NCI-H2227 treated with DMSO at 0.1 percent for 48 hours (cell line): ENCODE results near the gene SEMA4A.
A peak's percentile ranks its signal among the peaks of the same experiment; 100 is the strongest.
"Not testable (repeated sequence)": the region's sequence is repeated elsewhere in the genome, so short reads cannot be mapped to it uniquely, and the experiment has no call there.

Experiments used
- DNase-seq: peaks from one replicate; lab custom pipeline; 2025; lab: John Stamatoyannopoulos, UW

Gene SEMA4A

DNA sequence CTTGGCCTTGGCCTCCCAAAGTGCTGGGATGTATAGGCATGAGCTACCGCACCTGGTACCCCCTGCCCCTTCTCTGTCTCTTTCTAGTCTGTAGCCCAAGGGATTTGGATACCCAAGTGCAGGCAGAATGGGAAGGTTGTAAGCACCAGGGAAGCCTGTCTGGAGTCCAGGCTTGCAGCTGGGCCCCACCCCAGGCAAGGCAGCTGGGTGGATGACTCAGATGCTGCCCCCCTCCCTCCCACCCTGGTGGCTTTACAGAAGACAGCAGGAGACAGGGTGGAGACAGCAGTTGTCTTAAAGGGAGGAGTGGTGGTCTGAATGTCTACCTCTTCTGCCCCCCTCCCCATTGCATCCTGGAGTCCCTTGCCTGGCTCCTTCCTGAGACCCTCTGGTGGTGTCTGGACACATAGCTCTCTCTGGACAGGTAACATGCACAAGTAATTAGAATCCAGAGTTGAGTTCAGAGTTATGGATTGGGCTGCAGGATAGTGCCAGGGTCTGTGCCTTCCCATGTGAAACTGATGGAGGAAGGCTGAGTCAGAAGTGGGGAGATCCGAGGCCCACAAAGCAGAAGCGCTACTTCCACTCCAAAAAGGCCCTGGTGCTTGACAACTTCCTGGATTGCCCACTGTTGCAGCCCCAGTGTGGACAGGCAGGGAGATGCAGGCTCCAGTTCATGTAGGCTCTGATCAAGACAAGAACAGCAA is 33.7 kb upstream of the SEMA4A start:
- DNase-seq: no peak

DNA sequence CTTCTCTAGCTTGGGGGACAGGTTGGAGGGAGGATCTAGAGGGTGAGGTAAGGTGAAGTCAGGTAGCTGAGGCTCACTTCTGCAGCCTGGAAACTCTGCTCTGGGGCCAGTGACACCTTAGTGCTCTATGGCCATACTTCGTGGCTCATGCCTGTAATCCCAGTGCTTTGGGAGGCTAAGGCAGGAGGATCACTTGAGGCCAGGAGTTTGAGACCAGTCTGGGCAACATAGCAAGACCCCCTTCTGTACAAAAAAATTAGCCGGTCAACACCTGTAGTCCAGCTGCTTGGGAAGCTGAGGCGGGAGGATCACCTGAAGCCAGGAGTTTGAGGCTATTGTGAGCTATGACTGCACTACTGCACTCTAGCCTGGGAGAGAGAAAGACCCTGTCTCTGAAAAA is 33.1 kb upstream of the SEMA4A start:
- no peak for DNase-seq

DNA sequence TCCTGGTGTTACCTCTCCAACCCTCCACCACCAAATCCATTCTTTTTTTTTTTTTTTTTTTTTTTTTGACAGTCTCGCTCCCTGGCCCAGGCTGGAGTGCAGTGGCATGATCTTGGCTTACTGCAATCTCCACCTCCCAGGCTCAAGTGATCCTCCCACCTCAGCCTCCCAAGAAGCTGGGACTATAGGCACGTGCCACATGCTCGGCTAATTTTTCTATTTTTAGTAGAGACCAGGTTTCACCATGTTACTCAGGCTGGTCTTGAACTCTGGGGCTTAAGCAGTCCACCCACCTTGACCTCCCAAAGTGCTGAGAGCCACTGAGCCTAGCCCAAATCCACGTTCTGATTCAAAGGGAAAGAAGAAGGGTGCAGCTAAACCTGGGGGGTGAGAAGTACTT is 32.4 kb upstream of the SEMA4A start:
- DNase-seq: not testable (repeated sequence)

DNA sequence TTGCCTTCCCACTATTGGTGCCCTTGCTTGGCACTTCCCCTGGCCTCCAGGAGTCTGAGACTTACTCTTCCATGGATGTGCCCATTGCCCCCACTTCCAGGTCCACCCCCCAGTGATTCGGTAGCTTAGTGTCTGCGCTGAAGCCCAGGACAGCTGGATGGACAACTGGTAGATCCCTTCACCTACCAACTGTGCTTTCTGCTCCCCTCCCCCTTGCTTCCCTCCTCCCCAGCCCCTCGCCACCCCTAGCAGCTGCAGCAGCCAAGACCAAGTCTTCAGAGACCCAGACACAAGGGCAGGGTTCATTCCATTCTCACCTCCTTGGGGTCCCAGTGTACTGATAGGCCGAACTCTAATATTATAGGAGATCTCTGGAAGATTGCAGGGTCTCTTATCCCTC is 31.9 kb upstream of the SEMA4A start:
- no peak for DNase-seq

DNA sequence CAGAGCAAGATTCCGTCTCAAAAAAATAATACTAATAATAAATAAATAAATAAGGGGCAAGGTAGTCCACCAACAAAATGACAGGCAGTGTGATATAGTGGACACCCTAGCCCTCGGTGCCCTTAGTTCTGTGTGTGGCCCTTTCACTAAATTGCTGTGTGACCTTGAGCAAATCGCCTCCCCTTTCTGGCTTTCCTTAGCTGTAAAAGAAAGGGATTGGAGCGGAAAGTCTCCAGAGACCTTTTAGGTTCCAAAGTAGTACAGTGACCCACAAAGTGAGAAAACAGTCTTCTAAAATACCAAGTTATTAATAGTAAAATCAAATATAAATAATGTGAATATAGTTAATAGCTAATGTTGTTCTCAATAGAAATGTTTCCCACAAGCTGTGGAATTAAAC is 31.3 kb upstream of the SEMA4A start:
- DNase-seq: no peak

DNA sequence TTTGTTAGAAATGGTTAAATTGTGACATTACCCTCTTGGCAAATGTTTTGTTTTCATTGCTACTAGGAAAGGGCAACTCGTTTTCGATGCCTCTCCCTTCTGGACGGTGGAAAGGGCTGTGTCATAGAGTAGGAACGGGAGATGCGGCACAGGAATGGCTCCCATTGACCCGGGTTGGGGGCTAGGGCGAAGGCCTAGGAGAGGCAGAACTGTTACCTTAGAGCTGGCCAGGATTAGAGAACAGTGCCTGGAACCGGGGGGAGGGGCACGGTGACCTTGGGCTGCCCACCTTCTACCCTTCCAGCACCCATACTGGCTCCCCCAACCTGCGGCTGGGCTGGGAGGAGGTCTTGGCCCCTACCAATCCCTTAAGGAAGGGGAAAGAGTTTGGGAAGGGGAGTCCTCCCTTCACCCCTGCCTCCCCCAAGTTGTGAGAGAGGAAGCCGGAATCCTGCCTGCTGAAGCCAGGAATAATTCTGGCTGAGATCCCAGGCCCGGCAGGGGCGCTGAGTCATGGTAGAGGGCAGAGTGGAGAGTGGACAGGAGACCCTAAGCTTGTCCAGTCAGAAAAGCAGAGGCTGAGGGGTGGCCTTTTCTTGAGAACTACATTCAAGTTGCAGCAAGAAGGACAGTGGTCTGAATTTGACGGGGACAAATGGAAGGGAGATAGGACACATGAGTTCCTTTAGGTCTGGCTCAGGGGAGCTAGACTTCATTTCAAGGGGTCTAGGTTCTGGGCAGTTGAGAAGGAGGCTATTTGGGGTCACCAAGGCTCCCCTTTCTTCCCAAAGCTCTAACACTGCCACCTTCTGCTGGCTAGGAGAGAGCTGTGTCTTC is 30.6 kb upstream of the SEMA4A start:
- DNase-seq: no peak

DNA sequence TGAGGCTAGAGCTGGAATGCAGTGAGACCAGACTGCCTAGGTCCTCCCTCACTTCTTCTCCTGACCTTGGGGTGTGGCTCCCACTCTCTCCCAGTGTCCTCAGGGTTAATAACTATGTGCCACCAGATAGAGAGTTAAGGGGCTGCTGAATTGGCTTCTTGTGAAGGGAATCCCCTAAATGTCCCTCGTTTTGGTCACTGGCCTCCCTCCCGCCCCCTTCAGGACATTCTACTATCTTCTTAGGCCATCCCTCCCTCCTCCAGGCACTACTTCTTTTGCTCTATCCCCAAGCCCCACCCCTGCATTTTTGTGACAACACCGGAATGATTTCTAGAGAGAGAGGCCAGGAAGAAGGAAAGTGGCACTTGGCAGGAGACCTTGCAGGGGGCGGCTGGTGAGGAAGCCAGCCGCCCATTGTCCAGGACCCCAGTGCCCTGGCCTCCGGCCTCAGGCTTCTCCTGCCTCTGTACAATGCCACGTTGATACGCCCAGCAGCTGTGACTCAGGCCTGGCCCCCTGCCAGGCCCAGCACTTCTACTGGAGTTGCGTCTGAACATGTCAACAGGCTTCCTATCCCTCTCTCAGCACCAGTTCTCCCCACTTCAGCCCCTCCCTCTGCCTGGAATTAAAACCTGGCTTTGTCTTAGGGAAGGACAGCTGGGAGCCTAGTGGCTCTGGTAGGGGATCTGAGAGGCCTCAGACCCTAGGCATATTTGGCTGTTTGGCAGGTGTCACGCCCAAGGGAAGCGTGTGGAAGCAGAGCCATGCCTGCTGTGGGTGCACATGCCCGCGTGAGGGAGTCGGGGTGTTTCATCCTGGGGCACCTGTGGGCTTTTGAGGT is 29.8 kb upstream of the SEMA4A start:
- peak; percentile 65 for DNase-seq

DNA sequence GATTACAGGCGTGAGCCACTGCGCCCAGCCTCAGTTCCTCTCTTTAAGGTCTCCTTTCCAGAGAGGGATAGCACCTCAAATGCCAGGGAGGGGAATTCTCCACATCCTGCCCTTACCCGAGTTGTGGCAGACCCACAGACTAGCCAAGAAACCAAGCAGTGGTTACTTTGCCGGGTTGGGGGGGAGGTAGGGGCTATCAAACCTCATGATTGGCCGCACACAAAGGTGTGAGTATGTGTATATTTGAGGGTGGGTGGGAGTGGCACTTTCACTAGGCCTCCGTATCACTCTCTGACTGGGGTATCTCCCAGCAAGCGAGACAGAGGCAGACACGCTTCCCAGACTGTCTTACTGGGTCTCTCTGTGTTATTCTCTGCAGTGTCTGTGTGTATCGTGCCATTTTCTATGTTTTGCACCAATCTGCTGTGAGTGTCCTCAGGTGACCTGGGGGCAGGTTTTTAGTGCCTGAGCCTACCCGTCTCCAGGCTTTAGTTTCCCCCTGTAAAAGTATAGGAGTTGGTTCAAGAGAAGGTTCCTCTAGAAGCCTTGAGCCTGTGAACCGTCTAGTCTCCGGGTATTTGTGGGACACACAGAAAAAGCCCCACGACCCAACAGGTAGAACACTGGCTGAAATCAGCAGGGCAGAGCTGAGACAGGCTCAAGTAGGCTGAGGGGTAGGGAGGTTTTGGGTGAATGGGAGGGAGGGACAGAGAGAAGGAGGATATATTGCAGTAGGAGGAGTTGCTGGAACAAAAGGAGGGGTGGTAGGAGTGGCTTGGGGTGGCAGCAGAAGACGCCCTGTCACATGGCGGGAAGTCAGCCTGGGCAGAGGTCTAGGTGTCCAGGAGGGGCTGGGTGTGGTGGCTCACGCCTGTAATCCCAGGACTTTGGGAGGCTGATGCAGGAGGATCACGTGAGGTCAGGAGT is 28.6 kb upstream of the SEMA4A start:
- no peak for DNase-seq

DNA sequence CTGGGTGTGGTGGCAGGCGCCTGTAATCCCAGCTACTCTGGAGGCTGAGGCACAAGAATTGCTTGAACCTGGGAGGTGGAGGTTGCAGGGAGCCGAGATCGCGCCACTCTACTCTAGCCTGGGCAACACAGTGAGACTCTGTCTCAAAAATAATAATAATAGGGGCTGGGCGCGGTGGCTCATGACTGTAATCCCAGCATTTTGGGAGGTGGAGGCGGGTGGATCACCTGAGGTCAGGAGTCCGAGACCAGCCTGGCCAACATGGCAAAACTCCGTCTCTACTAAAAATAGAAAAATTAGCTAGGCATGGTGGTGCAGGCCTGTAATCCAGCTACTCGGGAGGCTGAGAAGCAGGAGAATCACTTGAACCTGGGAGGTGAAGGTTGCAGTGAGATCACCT is 27.8 kb upstream of the SEMA4A start:
- DNase-seq: not testable (repeated sequence)

DNA sequence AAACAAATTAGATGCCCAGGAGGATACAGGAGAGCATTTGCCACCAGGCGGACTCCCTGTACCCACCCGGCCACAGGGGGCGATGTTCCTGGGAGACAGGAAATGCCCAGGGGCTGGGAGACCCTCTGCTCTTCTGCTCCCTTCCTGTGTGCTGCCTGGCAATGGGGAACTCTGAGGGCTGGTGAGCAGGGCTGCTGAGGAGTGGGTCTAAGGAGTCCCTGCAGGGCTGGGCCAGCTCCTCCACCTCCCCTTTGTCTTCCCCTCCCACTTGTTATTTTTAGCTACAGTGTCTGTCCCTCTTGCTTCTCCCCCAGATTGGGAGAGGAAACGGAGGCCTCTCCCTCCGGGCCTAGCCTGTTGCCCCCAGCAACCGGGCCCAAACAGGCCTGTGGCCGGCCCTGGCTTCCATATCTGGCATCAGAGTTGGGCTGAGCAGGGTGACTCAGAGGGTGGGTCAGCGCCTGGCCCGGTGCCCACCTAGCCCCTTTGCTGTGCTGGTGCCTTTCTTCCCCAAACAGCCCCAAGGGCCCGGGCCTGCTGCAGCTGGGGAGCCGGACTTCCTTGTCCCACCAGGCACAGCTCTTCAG is 27.2 kb upstream of the SEMA4A start:
- peak; percentile 59 for DNase-seq

DNA sequence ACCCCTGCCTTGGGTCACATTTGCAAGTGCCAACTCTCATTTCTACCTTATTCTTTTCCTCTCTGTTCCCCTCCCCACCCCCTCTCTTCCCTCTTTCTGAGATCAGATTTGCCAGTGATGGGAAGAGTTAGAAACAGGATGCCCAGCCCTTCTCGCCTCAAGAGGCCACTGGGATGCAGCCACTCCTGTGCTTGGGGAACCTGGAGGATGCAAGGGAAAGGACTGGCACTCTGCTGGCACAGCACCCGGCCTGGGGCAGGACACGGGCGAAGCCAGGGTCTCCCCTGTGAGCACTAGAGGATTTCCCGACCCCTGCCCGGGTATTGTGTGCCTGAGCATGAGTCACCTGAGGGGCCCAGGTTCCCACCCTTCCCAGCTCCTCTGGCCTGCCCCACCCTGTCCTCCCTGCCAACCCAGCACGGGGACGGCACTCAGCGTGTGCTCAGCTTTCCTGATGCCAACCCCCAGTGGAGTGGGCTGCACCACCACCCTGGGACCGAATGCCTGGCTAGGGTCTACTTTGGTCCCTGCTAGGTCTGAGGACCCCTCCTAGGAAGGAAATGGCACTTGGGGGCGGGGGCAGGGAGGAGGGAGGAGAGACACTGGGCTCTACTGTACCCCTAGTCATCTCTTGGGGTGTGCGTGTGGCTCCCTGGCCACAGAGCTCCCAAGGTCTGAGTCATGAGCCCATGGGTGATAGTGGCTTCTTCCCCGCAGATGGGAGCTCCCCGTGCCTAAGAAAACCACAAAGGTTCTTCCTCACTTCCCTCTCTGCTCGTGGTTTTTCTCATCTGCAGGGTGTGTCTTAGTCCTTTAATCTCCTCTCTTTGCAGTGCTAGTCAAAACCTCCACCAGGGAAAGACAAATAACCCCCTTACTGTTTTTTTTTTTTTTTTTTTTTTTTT is 26.5 kb upstream of the SEMA4A start:
- DNase-seq: no peak

DNA sequence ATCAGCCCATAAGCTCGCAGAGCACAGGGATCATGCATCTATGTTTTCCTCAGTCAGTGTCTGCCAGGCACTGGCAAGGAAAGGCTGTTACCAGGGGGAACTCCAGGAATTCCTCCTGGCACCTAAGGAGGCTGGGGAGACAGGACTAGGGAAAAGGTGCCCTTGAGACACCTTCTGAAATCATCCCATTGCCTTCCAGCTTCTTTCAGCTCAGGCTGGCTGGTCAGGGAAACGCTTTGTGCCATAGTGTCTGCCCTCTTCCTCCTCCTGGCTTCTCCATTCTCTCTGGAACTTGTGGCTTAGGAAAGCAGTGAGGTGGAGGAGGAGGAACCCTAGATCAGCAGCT is 25.1 kb upstream of the SEMA4A start:
- no peak for DNase-seq

DNA sequence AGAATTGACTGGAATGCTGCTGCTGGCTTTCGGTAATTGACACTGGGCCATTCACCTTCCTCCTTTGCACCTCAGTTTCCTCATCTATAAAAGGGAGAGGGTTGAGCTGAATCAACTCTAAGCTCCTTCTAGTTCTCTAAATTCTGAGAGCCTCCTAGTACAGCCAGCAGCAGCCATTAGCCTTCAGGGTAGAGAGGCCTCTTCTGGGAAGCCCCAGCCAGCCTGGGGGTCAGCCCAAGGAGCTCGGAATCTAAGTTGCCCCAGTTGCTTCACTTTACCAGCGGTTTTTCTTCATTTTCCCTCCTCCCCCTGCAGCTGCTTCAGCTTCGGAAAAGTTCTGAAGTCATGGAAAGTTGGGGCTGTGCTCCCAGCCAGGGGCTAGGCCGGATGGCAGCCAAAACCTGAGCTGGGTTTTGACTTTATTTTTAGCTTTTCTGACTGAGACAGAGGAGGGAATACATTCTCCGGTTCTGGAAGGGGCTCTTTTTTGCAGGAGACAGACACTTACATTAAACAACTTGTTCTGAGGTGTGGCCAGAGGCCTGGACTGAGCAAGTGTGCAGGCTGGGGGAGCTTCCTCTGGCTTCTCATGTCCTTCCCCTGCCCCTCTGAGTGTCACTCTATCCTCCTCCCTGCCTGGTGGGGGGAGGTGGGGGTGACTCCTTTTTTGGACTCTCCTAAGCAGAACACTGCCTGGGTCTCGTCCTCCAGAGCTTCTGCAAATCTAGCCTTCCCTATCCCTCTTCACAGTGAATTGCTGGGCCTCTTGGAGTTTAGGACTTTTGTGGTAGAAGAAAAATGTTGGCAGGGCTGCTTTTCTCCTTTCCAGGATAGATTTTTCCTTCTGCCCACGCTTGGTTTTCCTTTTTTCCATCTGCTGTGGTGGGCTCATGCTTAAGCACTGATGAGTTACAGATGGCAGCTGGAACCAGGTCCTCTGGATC is 24.5 kb upstream of the SEMA4A start:
- DNase-seq: no peak

DNA sequence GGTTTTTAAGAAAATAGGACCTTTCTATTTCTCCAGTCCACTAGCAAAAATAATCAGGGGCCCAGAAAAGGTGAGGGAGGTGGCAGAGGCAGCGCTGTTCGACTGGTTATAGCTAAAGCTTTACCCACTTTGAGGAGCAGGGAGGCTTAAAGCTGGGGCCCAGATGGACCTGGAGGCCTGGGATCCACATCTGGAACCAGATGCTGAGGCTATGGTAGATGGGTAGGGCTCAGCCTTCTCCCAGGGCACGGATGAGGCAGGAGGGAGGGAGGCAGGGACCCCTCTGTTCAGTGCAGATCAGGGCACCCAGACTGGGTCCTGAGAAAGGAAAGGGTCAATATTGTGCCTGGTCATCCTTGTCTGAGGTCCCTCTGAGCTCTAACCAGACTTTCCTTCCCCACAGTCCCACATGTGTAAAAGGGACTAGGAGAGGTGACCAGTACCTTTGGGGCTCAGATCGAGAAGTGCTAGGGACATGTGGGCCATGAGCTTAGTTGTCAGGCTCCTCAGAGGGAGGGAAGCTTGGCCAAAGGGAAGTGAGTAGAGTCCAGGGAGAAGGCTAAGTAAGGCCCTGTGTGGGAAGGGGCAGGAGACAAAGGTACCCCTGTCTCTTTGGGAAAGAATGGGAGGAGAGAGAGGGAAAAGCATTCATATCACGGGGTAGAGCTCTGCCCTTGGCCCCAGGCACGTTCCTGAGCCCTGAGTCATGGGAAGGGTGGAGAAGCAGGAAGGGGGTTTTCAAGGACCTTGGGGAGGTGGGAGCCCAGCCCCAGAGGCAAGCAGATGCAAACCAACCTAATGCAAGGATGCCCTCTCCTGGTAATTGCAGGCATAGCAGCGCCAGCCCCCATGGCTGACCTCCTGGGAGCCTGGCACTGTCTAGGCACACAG is 23.5 kb upstream of the SEMA4A start:
- peak; percentile 23 for DNase-seq

DNA sequence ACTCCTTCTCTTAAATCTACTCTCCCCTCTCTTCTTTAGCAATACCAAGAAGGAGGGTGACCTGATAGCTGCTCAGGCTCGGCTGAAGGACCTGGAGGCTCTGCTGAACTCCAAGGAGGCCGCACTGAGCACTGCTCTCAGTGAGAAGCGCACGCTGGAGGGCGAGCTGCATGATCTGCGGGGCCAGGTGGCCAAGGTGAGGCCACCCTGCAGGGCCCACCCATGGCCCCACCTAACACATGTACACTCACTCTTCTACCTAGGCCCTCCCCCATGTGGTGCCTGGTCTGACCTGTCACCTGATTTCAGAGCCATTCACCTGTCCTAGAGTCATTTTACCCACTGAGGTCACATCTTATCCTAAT is 22.8 kb upstream of the SEMA4A start:
- DNase-seq: no peak

DNA sequence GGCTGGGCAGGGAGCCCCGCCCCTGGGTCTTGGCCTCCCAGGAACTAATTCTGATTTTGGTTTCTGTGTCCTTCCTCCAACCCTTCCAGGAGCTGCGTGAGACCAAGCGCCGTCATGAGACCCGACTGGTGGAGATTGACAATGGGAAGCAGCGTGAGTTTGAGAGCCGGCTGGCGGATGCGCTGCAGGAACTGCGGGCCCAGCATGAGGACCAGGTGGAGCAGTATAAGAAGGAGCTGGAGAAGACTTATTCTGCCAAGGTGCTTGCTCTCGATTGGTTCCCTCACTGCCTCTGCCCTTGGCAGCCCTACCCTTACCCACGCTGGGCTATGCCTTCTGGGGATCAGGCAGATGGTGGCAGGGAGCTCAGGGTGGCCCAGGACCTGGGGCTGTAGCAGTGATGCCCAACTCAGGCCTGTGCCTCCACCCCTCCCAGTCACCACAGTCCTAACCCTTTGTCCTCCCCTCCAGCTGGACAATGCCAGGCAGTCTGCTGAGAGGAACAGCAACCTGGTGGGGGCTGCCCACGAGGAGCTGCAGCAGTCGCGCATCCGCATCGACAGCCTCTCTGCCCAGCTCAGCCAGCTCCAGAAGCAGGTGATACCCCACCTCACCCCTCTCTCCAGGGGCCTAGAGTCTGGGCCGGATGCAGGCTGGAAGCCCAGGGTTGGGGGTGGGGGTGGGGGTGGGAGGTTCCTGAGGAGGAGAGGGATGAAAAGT is 18.5 kb upstream of the SEMA4A start:
- no peak for DNase-seq
